Myocyte (in vitro differentiated cells): ENCODE results near the gene CACNA2D3. TPM values are rescaled to one million over a fixed set of nuclear protein-coding genes. Genes with fewer than 3 reads are reported as not detected.

Experiments
- DNase-seq: peaks from one replicate; pipeline ENCODE4 v3.0.0-alpha.2; 2012; ENCODE audit warnings: low read depth
- total RNA-seq: library from RNA; depleted of rRNA; stranded (reverse); fragments of >200 nt; gene quantifications from 2 replicates; pipeline ENCODE4 v1.2.3, GENCODE V29; 2014

CACNA2D3 gene
- total RNA-seq, 1 donor from 2014 or later, result 0.11 TPM

GRCh38 chr3:54168451-54168850, 46.1 kb downstream of the CACNA2D3 start:
- no peak for DNase-seq

- DNase-seq, result no peak
Observed at GRCh38 chr3:54169524-54169923, 47.2 kb downstream of the CACNA2D3 start.

- no peak for DNase-seq
Observed at GRCh38 chr3:54171509-54171908, 49.2 kb downstream of the CACNA2D3 start.

- no peak for DNase-seq
Observed at GRCh38 chr3:54171951-54172350, 49.6 kb downstream of the CACNA2D3 start.

GRCh38 chr3:54173371-54173770, 51.0 kb downstream of the CACNA2D3 start:
- DNase-seq, result no peak

- no peak for DNase-seq
Observed at GRCh38 chr3:54176106-54176505, 53.8 kb downstream of the CACNA2D3 start.

GRCh38 chr3:54177816-54178215, 55.5 kb downstream of the CACNA2D3 start:
- no peak for DNase-seq

GRCh38 chr3:54178376-54178775, 56.0 kb downstream of the CACNA2D3 start:
- no peak for DNase-seq

- DNase-seq, result no peak
Observed at GRCh38 chr3:54180921-54181320, 58.6 kb downstream of the CACNA2D3 start.

GRCh38 chr3:54182242-54182641, 59.9 kb downstream of the CACNA2D3 start:
- no peak for DNase-seq

- DNase-seq, result no peak
Observed at GRCh38 chr3:54185740-54186139, 63.4 kb downstream of the CACNA2D3 start.

GRCh38 chr3:54188176-54188791, 65.9 kb downstream of the CACNA2D3 start:
- peak; percentile 52 for DNase-seq

- DNase-seq, result no peak
Observed at GRCh38 chr3:54191220-54191619, 68.9 kb downstream of the CACNA2D3 start.

GRCh38 chr3:54192026-54192425, 69.7 kb downstream of the CACNA2D3 start:
- no peak for DNase-seq

GRCh38 chr3:54193093-54193492, 70.7 kb downstream of the CACNA2D3 start:
- no peak for DNase-seq

GRCh38 chr3:54196360-54196991, 74.1 kb downstream of the CACNA2D3 start:
- no peak for DNase-seq

- DNase-seq, result no peak
Observed at GRCh38 chr3:54197509-54197908, 75.2 kb downstream of the CACNA2D3 start.

GRCh38 chr3:54198556-54198955, 76.2 kb downstream of the CACNA2D3 start:
- no peak for DNase-seq

GRCh38 chr3:54202054-54202453, 79.7 kb downstream of the CACNA2D3 start:
- no peak for DNase-seq

GRCh38 chr3:54202651-54203248, 80.4 kb downstream of the CACNA2D3 start:
- no peak for DNase-seq

- no peak for DNase-seq
Observed at GRCh38 chr3:54206874-54207273, 84.5 kb downstream of the CACNA2D3 start.

- DNase-seq, result no peak
Observed at GRCh38 chr3:54211097-54211496, 88.7 kb downstream of the CACNA2D3 start.

GRCh38 chr3:54212723-54213122, 90.4 kb downstream of the CACNA2D3 start:
- no peak for DNase-seq
